MCF 10A (cell line): ENCODE measurements around the gene NFKBIA. TPM values are rescaled to one million over a fixed set of nuclear protein-coding genes. Genes with fewer than 3 reads are reported as not detected.

Experiments used
- Bru-seq: library from RNA; stranded (reverse); fragments of 400-500 nt; gene quantifications from one replicate; lab custom pipeline; 2021; lab: Mats Ljungman, UMichigan
- BruChase-seq, 2 experiments: library from RNA; stranded (reverse); fragments of 400-500 nt; gene quantifications; one replicate each; lab custom pipeline; 2021; lab: Mats Ljungman, UMichigan
- BruUV-seq: library from RNA; stranded (reverse); fragments of 400-500 nt; replicated peaks from 2 replicates; lab custom pipeline; 2021; lab: Mats Ljungman, UMichigan
- CTCF ChIA-PET: fragments of 300-600 bp; sonication (Branson Sonifier 250); formaldehyde crosslinking; extraction: SDS; loops from one replicate; lab custom pipeline; 2021; ENCODE audit warnings: antibody characterized with exemption, inconsistent platforms; lab: Yijun Ruan, JAX
- POLR2A ChIA-PET: fragments of 300-600, 350-650 bp; sonication (Branson Sonifier 250); formaldehyde crosslinking; extraction: SDS; loops from one replicate; lab custom pipeline; 2020; ENCODE audit warnings: antibody characterized with exemption, inconsistent platforms; lab: Yijun Ruan, JAX
- DNase-seq: peaks from one replicate; pipeline ENCODE4 v3.0.0-alpha.2; 2018; ENCODE audit not compliant: unreplicated experiment
- H3K27ac Mint-ChIP-seq: one replicate; pipeline ENCODE4 v1.8.0; 2022; ENCODE audit warnings: mild to moderate bottlenecking, low read depth, mixed read lengths; ENCODE audit not compliant: unreplicated experiment
- H3K27me3 Mint-ChIP-seq: one replicate; pipeline ENCODE4 v1.8.0; 2022; ENCODE audit warnings: mixed read lengths; ENCODE audit not compliant: insufficient read depth, unreplicated experiment
- H3K36me3 Mint-ChIP-seq: one replicate; pipeline ENCODE4 v1.8.0; 2022; ENCODE audit warnings: mild to moderate bottlenecking, moderate library complexity, mixed read lengths; ENCODE audit not compliant: insufficient read depth, unreplicated experiment
- H3K4me1 Mint-ChIP-seq: one replicate; pipeline ENCODE4 v1.8.0; 2022; ENCODE audit warnings: mixed read lengths; ENCODE audit not compliant: insufficient read depth, unreplicated experiment
- H3K4me3 Mint-ChIP-seq: one replicate; pipeline ENCODE4 v1.8.0; 2022; ENCODE audit warnings: mild to moderate bottlenecking, moderate library complexity, mixed read lengths; ENCODE audit not compliant: unreplicated experiment
- H3K9me3 Mint-ChIP-seq: one replicate; pipeline ENCODE4 v1.8.0; 2022; ENCODE audit warnings: mixed read lengths; ENCODE audit not compliant: unreplicated experiment
- CTCF ChIP-seq: fragments of 200-600 bp; IDR thresholded peaks from one replicate; pipeline ENCODE4 v1.8.0; 2022; ENCODE audit warnings: antibody characterized with exemption, mild to moderate bottlenecking; ENCODE audit not compliant: unreplicated experiment
- intact Hi-C: fragments of 100-400 bp; cut with micrococcal nuclease; formaldehyde crosslinking; loops from 2 replicates; pipeline ENCODE4 v1.14.1; 2022
- long read RNA-seq: library from polyadenylated mRNA; stranded (forward); transcript quantifications from one replicate; pipeline ENCODE4 v2.0.0, GENCODE V29; 2022
- total RNA-seq: library from RNA; stranded (reverse); gene quantifications from 2 replicates; pipeline ENCODE4 v1.2.3, GENCODE V29; 2022

Gene NFKBIA
- total RNA-seq, result 74.5 and 112 TPM in 2 replicates
- Bru-seq, nascent RNA, result percentile 99 among the genes with signal in this experiment
- BruChase-seq, experiment 1, labeled RNA remaining after a 6-hour chase, result percentile 95 among the genes with signal in this experiment
- BruChase-seq, experiment 2, labeled RNA remaining after a 2-hour chase, result percentile 98 among the genes with signal in this experiment
- long read RNA-seq, transcript NFKBIA-201 (6 exons, 1,558 nt), result major isoform, 203 of 220 reads
- long read RNA-seq, partial matches to known transcripts, result 8 of 220 reads
- long read RNA-seq, other reads (novel, unspliced or antisense), result 5 of 220 reads

GRCh38 chr14:35404449-35405303, at the start of gene NFKBIA:
TSS of gene NFKBIA (minus strand) at chr14:35404749. CDS start at chr14:35404644, 105 bp downstream.
- peaks cover 33% of the 10 kb centered on the region for H3K4me1 Mint-ChIP-seq
- TSS peak; percentile 44 for BruUV-seq
- peak; percentile 88 for DNase-seq
- peaks cover 53% of the 10 kb centered on the region for H3K36me3 Mint-ChIP-seq
- H3K9me3 Mint-ChIP-seq, result no peaks in the 10 kb centered on the region
- CTCF ChIA-PET, result interaction anchor here (0.5 to 5.4 kb wide), 27 partner anchors 9 to 817 kb away, joined by 3 to 41 read pairs (median 4); partner anchors contain the start of gene PSMA6
- POLR2A ChIA-PET, result interaction anchor here (0.6 to 14.3 kb wide), 47 partner anchors 12 to 691 kb away, joined by 3 to 422 read pairs (median 7); partner anchors contain the start of genes BAZ1A, FAM177A1, PPP2R3C and PRORP
- no peak for TF ChIP-seq CTCF
- H3K27me3 Mint-ChIP-seq, result no peaks in the 10 kb centered on the region
- intact Hi-C loops, result loop anchor here (1.0 to 2.0 kb wide), 3 partner anchors 30 to 358 kb away; partner anchors contain the start of gene FAM177A1
- H3K4me3 Mint-ChIP-seq, result peak within 1 kb of the TSS; percentile 93
- H3K27ac Mint-ChIP-seq, result peak within 1 kb of the TSS; percentile 96

- no peaks in the 10 kb centered on the region for H3K9me3 Mint-ChIP-seq
- no peaks in the 10 kb centered on the region for H3K36me3 Mint-ChIP-seq
- no peak for DNase-seq
- no peak overlapping the region for H3K27ac Mint-ChIP-seq
- no peaks in the 10 kb centered on the region for H3K4me1 Mint-ChIP-seq
- ChIA-PET POLR2A (no interaction called here), CTCF (interaction anchor here (0.6 kb wide), 1 partner anchor 313 kb away, joined by 4 read pairs; no protein-coding TSS in a partner anchor)
- BruUV-seq, result no TSS peak
- H3K4me3 Mint-ChIP-seq, result no peak overlapping the region
- intact Hi-C loops, result no loop called here
- TF ChIP-seq CTCF, result no peak
- no peaks in the 10 kb centered on the region for H3K27me3 Mint-ChIP-seq
Measured at GRCh38 chr14:35446450-35446849, 41.9 kb upstream of the NFKBIA start.

- ChIA-PET CTCF (interaction anchor here (0.7 kb wide), 1 partner anchor 388 kb away, joined by 3 read pairs; no protein-coding TSS in a partner anchor), POLR2A (no interaction called here)
- intact Hi-C loops, result no loop called here
- no peak for DNase-seq
- H3K4me3 Mint-ChIP-seq, result no peak overlapping the region
- H3K9me3 Mint-ChIP-seq, result no peaks in the 10 kb centered on the region
- TF ChIP-seq CTCF, result no peak
- H3K27me3 Mint-ChIP-seq, result no peaks in the 10 kb centered on the region
- no TSS peak for BruUV-seq
- H3K27ac Mint-ChIP-seq, result no peak overlapping the region
- no peaks in the 10 kb centered on the region for H3K36me3 Mint-ChIP-seq
- H3K4me1 Mint-ChIP-seq, result no peaks in the 10 kb centered on the region
Measured at GRCh38 chr14:35444104-35444503, 39.6 kb upstream of the NFKBIA start.

GRCh38 chr14:35441160-35441559, 36.6 kb upstream of the NFKBIA start:
- Mint-ChIP-seq H3K27me3 (no peaks in the 10 kb centered on the region), H3K27ac (no peak overlapping the region), H3K36me3 (no peaks in the 10 kb centered on the region), H3K4me1 (no peaks in the 10 kb centered on the region), H3K9me3 (no peaks in the 10 kb centered on the region), H3K4me3 (no peak overlapping the region)
- CTCF ChIA-PET, result interaction anchor here (0.7 to 1.2 kb wide), 2 partner anchors 18 to 132 kb away, joined by 3 to 4 read pairs; no protein-coding TSS in a partner anchor
- POLR2A ChIA-PET, result no interaction called here
- BruUV-seq, result no TSS peak
- TF ChIP-seq CTCF, result no peak
- intact Hi-C loops, result no loop called here
- DNase-seq, result no peak
